CD14-positive monocyte (primary cell): ENCODE measurements around the gene RBM19. TPM values are rescaled to one million over a fixed set of nuclear protein-coding genes. Genes with fewer than 3 reads are reported as not detected.

Experiments used
- DNase-seq, 3 donors: peaks; one replicate each; pipeline ENCODE4 v3.0.0-alpha.2; 2011 to 2022
- H2AFZ ChIP-seq: 2 replicates; pipeline ENCODE4 v1.6.0; 2012; ENCODE audit warnings: mild to moderate bottlenecking, low read depth, low read length, inconsistent platforms; ENCODE audit not compliant: insufficient read depth, poor library complexity, severe bottlenecking
- H3K27ac ChIP-seq, 2 donors: 1 replicate in 1 of 2; 2 replicates in 1 of 2; pipeline ENCODE4 v1.5.1; 2012 to 2013; ENCODE audit warnings: low read length in 2 of 2, control low read depth in 1 of 2, inconsistent platforms in 1 of 2, low read depth in 1 of 2, mild to moderate bottlenecking in 1 of 2
- H3K27me3 ChIP-seq, 2 donors: one replicate each; pipeline versions ENCODE4 v1.6.0 to v1.6.1; 2011 to 2013; ENCODE audit warnings: low read length in 2 of 2; ENCODE audit not compliant: control insufficient read depth in 2 of 2, insufficient read depth in 2 of 2
- H3K36me3 ChIP-seq, 2 donors: replicated peaks in 1 of 2; 1 replicate in 1 of 2; 2 replicates in 1 of 2; pipeline versions ENCODE4 v1.5.1 to v1.6.1; 2012 to 2013; ENCODE audit warnings: low read length in 2 of 2, control low read depth in 1 of 2, inconsistent platforms in 1 of 2, mild to moderate bottlenecking in 1 of 2; ENCODE audit not compliant: insufficient read depth in 2 of 2, control insufficient read depth in 1 of 2
- H3K4me1 ChIP-seq, 2 donors: 1 replicate in 1 of 2; 2 replicates in 1 of 2; pipeline versions ENCODE4 v1.5.1 to v1.6.1; 2012 to 2013; ENCODE audit warnings: low read length in 2 of 2, control low read depth in 1 of 2, inconsistent platforms in 1 of 2, mild to moderate bottlenecking in 1 of 2, moderate library complexity in 1 of 2; ENCODE audit not compliant: insufficient read depth in 2 of 2, control insufficient read depth in 1 of 2
- H3K4me2 ChIP-seq: replicated peaks from 2 replicates; pipeline ENCODE3; 2012; ENCODE audit warnings: low read length, moderate library complexity, mild to moderate bottlenecking; ENCODE audit not compliant: poor library complexity, severe bottlenecking; ENCODE audit errors: extremely low read depth
- H3K4me3 ChIP-seq, 3 experiments: fragments of 200-600 bp in 1 of 3; sonication (generic) in 1 of 3; replicated peaks in 1 of 3; 1 replicate in 2 of 3; 2 replicates in 1 of 3; pipeline ENCODE4 v1.5.1; 2011 to 2013; ENCODE audit warnings: low read length in 3 of 3, mild to moderate bottlenecking in 3 of 3, control low read depth in 2 of 3, low read depth in 2 of 3, inconsistent platforms in 1 of 3, moderate library complexity in 1 of 3
- H3K79me2 ChIP-seq: 2 replicates; pipeline ENCODE4 v1.6.0; 2012; ENCODE audit warnings: mild to moderate bottlenecking, control low read depth, inconsistent platforms, low read length, moderate library complexity; ENCODE audit not compliant: insufficient read depth
- H3K9ac ChIP-seq: 2 replicates; pipeline ENCODE4 v1.6.0; 2017; ENCODE audit warnings: low read length, mild to moderate bottlenecking; ENCODE audit not compliant: insufficient read depth, poor library complexity, severe bottlenecking
- H3K9me3 ChIP-seq, 2 donors: replicated peaks in 1 of 2; 1 replicate in 1 of 2; 2 replicates in 1 of 2; pipeline versions ENCODE4 v1.5.1 to v1.6.1; 2012 to 2013; ENCODE audit warnings: low read length in 2 of 2, control low read depth in 1 of 2; ENCODE audit not compliant: control insufficient read depth in 1 of 2, insufficient read depth in 1 of 2
- H4K20me1 ChIP-seq: 2 replicates; pipeline ENCODE4 v1.6.0; 2012; ENCODE audit warnings: mild to moderate bottlenecking, low read length, control low read depth, moderate library complexity; ENCODE audit not compliant: insufficient read depth
- H3K27ac Mint-ChIP-seq, 7 donors: one replicate each; pipeline ENCODE4 v1.8.0; 2020; ENCODE audit warnings: mild to moderate bottlenecking in 7 of 7, mixed read lengths in 7 of 7, moderate library complexity in 6 of 7, inconsistent platforms in 2 of 7
- H3K27me3 Mint-ChIP-seq, 3 donors: one replicate each; pipeline ENCODE4 v1.8.0; 2021 to 2022; ENCODE audit warnings: low read depth in 3 of 3, mild to moderate bottlenecking in 3 of 3, mixed read lengths in 3 of 3, moderate library complexity in 3 of 3, inconsistent platforms in 1 of 3
- H3K36me3 Mint-ChIP-seq, 2 donors: one replicate each; pipeline ENCODE4 v1.8.0; 2020; ENCODE audit warnings: mixed read lengths in 2 of 2, inconsistent platforms in 1 of 2, mild to moderate bottlenecking in 1 of 2
- H3K4me1 Mint-ChIP-seq: one replicate; pipeline ENCODE4 v1.8.0; 2020; ENCODE audit warnings: mild to moderate bottlenecking, mixed read lengths
- H3K4me3 Mint-ChIP-seq, 2 donors: one replicate each; pipeline ENCODE4 v1.8.0; 2020; ENCODE audit warnings: mild to moderate bottlenecking in 2 of 2, mixed read lengths in 2 of 2, moderate library complexity in 1 of 2
- H3K9me3 Mint-ChIP-seq, 7 donors: one replicate each; pipeline ENCODE4 v1.8.0; 2020 to 2022; ENCODE audit warnings: mixed read lengths in 7 of 7, mild to moderate bottlenecking in 6 of 7, moderate library complexity in 6 of 7, inconsistent platforms in 2 of 7
- WGBS: methylation state at CpG from one replicate; pipeline ENCODE4 v1.1.5; 2013; ENCODE audit warnings: missing lambda C conversion rate; ENCODE audit not compliant: insufficient coverage; 5-methylcytosine and 5-hydroxymethylcytosine counted together
- intact Hi-C, 2 donors: fragments of 100-400 bp; cut with micrococcal nuclease; formaldehyde crosslinking; loops; one replicate each; pipeline versions ENCODE4 v1.15.0 to v1.15.1; 2023
- polyA plus RNA-seq, 3 donors: library from polyadenylated mRNA; depleted of rRNA in 1 of 3; unstranded in 2 of 3; stranded (reverse) in 1 of 3; fragments of 300-500 nt in 2 of 3; fragments of >200 nt in 1 of 3; fragmentation: Illumina TruSeq in 2 of 3; gene quantifications; 1 replicate in 2 of 3; 2 replicates in 1 of 3; pipeline ENCODE4 v1.2.3, GENCODE V29; 2012 to 2021
- TF ChIP-seq, protein P1 (sequence below): fragments of 200-600 bp; IDR thresholded peaks from one replicate; pipeline ENCODE4 v1.8.0; 2022; ENCODE audit warnings: antibody characterized with exemption, mild to moderate bottlenecking

Gene RBM19
- polyA plus RNA-seq, 3 donors, result 2.1 to 30.4 (median 2.2) TPM

- Histone ChIP-seq H3K9ac (no peak overlapping the region), H3K4me3 (no peak overlapping the region), H3K27ac (no peak overlapping the region), H3K9me3 (no peaks in the 10 kb centered on the region), H4K20me1 (no peaks in the 10 kb centered on the region), H3K79me2 (no peaks in the 10 kb centered on the region), H2AFZ (no peak overlapping the region), H3K27me3 (no peaks in the 10 kb centered on the region), H3K36me3 (peaks cover 59 to 96% of the 10 kb centered on the region in 2 donors), H3K4me2 (no peak overlapping the region), H3K4me1 (no peaks in the 10 kb centered on the region)
- intact Hi-C loops, result no loop called here
- Mint-ChIP-seq H3K4me3 (no peak overlapping the region), H3K9me3 (no peaks in the 10 kb centered on the region), H3K4me1 (no peaks in the 10 kb centered on the region), H3K27me3 (peaks cover 0 to 1% (median 0%) of the 10 kb centered on the region in 3 donors), H3K36me3 (peaks cover 74 to 77% of the 10 kb centered on the region in 2 donors), H3K27ac (peak overlapping the region in 1 of 7 donors; percentile 32)
- TF ChIP-seq, protein P1, sequence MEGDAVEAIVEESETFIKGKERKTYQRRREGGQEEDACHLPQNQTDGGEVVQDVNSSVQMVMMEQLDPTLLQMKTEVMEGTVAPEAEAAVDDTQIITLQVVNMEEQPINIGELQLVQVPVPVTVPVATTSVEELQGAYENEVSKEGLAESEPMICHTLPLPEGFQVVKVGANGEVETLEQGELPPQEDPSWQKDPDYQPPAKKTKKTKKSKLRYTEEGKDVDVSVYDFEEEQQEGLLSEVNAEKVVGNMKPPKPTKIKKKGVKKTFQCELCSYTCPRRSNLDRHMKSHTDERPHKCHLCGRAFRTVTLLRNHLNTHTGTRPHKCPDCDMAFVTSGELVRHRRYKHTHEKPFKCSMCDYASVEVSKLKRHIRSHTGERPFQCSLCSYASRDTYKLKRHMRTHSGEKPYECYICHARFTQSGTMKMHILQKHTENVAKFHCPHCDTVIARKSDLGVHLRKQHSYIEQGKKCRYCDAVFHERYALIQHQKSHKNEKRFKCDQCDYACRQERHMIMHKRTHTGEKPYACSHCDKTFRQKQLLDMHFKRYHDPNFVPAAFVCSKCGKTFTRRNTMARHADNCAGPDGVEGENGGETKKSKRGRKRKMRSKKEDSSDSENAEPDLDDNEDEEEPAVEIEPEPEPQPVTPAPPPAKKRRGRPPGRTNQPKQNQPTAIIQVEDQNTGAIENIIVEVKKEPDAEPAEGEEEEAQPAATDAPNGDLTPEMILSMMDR, result no peak
- 81% methylated on average over 5 of the region's 14 CpGs for WGBS
- no peak for DNase-seq
Measured at GRCh38 chr12:113932381-113933196, 33.5 kb downstream of the RBM19 start.

- Histone ChIP-seq H3K9me3 (no peaks in the 10 kb centered on the region), H3K4me1 (no peaks in the 10 kb centered on the region), H4K20me1 (no peaks in the 10 kb centered on the region), H3K79me2 (no peaks in the 10 kb centered on the region), H3K27me3 (no peaks in the 10 kb centered on the region), H2AFZ (no peak overlapping the region), H3K9ac (no peak overlapping the region), H3K27ac (no peak overlapping the region), H3K4me3 (no peak overlapping the region), H3K36me3 (peaks cover 57 to 94% of the 10 kb centered on the region in 2 donors), H3K4me2 (no peak overlapping the region)
- Mint-ChIP-seq H3K27ac (peak overlapping the region in 1 of 7 donors; percentile 18), H3K4me1 (peaks cover 2% of the 10 kb centered on the region), H3K36me3 (peaks cover 73 to 74% of the 10 kb centered on the region in 2 donors), H3K9me3 (peaks cover 0 to 3% (median 0%) of the 10 kb centered on the region in 7 donors), H3K27me3 (peaks cover 0 to 1% (median 0%) of the 10 kb centered on the region in 3 donors), H3K4me3 (no peak overlapping the region)
- intact Hi-C loops, result no loop called here
- TF ChIP-seq, protein P1, result no peak
- 100% methylated on average over 6 of the region's 6 CpGs for WGBS
- no peak for DNase-seq
Measured at GRCh38 chr12:113931517-113931916, 34.6 kb downstream of the RBM19 start.
